ENCODE results near the gene DONSON.
A peak's percentile ranks its signal among the peaks of the same experiment; 100 is the strongest.

The DONSON gene

DNA sequence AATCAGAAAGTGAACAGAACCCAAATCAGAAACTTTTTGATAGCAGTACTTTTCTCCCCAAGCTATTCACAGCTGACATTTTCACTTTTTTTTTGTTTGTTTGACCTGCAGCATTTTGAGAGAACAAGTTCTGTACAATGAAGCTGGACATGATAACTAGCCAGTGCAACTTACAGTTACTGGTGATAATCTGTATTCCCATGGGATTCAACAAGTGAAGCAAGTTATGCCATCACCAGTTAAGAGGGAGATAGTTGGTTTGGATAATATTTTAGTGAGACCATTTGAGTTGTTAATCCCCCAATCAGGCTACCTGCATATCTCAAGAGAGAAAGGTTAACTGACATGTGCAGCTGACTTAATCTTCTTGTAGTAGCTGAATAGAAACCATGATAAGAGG lies 27.5 kb downstream of the DONSON start:
- no peak for DNase-seq

DNA sequence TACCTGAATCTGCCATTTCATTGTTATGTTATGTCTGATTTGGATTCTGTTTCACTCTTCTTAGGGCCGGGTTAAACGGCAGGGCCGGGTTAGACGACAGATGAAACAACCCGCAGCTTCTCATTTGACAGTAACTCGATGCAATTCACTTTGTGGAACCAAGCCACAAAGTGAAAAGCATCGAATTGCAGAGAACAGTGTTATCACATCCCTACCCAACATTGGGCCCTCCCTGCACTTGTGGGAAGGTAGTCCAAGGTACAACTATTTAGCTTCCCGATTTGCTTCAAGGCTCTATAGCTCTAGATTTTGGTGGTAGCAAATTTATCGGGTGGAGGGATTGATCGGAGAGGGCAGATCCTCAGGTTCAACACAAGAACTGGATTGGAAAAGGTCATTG lies 28.7 kb downstream of the DONSON start:
- no peak for DNase-seq

DNA sequence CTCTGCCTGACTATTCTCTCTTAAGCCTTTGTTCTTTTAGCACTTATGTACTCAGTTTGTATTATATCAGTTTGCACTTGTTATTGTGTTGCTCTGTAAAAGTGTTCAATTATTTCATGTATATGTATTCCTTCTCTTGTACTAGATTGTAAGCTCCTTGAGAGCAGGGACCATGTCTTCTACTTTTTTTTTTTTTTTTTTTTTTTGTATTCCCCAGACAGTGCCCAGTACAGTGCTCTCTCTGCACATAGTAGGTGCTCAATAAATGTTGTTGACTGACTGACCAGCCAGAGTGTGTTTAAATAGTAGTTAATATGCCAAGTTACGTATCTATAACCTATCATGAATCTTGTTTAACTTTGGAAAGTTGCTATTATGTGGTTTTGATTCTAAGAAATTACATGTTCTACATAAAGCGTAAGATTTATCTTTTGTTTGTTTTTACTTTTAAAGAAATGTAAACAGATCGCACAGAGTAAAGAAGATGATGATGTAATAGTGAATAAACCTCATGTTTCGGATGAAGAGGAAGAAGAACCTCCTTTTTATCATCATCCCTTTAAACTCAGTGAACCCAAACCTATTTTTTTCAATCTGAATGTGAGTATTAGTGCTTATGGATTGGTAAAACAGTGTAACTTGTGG lies 29.6 kb downstream of the DONSON start:
- no peak for DNase-seq

DNA sequence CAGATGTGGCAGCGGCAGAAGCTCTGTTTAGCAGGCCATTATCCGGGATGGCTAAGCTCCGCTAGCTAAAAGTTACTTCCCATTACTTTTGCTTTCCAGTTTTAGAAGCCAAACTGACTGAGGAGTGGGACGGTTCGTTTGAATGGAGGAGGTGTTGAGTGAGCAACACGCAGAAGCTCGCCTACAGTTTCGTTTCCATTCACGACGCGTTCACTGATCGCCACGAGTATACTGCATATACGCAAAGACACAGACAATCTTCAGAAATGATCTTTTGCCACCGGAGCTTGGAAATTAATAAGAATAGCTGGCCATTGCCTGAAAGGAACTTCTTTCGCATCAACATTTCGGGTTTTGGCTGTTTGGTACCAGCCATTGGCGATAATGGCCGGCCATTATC lies 31.0 kb downstream of the DONSON start:
- DNase-seq, result no peak

DNA sequence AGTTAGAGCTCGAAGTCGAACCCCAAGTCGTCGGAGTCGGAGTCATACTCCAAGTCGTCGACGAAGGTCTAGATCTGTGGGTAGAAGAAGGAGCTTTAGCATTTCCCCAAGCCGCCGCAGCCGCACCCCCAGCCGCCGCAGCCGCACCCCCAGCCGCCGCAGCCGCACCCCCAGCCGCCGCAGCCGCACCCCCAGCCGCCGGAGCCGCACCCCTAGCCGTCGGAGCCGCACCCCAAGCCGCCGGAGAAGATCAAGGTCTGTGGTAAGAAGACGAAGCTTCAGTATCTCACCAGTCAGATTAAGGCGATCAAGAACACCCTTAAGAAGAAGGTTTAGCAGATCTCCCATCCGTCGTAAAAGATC lies 33.5 kb downstream of the DONSON start:
- DNase-seq, result no peak

DNA sequence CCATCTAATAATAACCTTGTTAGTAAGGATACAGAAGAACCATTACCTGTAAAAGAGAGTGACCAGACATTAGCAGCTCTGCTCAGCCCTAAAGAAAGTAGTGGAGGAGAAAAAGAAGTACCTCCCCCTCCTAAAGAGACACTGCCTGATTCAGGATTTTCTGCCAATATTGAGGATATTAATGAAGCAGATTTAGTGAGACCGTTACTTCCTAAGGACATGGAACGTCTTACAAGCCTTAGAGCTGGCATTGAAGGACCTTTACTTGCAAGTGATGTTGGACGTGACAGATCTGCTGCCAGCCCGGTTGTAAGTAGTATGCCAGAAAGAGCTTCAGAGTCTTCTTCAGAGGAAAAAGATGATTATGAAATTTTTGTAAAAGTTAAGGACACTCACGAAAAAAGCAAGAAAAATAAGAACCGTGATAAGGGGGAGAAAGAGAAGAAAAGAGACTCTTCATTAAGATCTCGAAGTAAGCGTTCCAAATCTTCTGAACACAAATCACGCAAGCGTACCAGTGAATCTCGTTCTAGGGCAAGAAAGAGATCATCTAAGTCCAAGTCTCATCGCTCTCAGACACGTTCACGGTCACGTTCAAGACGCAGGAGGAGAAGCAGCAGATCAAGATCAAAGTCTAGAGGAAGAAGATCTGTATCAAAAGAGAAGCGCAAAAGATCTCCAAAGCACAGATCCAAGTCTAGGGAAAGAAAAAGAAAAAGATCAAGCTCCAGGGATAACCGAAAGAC lies 34.1 kb downstream of the DONSON start:
- no peak for DNase-seq

DNA sequence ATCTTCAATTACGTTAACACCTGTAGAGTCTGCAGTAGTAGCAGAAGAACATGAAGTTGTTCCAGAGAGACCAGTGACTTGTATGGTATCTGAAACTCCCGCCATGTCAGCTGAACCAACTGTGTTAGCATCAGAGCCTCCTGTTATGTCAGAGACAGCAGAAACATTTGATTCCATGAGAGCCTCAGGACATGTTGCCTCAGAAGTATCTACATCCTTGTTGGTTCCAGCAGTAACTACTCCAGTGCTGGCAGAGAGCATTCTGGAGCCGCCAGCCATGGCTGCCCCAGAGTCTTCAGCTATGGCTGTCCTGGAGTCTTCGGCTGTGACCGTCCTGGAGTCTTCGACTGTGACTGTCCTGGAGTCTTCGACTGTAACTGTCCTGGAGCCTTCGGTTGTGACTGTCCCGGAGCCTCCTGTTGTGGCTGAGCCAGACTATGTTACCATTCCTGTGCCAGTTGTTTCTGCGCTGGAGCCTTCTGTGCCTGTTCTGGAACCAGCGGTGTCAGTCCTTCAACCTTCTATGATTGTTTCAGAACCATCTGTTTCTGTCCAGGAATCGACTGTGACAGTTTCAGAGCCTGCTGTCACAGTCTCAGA lies 35.4 kb downstream of the DONSON start:
- DNase-seq, result no peak

DNA sequence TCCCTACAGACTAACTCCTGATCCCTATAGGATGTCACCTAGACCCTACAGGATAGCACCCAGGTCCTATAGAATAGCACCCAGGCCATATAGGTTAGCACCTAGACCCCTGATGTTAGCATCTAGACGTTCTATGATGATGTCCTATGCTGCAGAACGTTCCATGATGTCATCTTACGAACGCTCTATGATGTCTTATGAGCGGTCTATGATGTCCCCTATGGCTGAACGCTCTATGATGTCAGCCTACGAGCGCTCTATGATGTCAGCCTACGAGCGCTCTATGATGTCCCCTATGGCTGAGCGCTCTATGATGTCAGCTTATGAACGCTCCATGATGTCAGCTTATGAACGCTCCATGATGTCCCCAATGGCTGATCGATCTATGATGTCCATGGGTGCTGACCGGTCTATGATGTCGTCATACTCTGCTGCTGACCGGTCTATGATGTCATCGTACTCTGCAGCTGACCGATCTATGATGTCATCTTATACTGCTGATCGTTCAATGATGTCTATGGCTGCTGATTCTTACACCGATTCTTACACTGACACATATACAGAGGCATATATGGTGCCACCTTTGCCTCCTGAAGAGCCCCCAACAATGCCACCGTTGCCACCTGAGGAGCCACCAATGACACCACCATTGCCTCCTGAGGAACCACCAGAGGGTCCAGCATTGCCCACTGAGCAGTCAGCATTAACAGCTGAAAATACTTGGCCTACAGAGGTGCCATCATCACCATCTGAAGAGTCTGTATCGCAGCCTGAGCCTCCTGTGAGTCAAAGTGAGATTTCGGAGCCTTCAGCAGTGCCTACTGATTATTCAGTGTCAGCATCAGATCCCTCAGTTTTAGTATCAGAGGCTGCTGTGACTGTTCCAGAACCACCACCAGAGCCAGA lies 36.1 kb downstream of the DONSON start:
- no peak for DNase-seq

DNA sequence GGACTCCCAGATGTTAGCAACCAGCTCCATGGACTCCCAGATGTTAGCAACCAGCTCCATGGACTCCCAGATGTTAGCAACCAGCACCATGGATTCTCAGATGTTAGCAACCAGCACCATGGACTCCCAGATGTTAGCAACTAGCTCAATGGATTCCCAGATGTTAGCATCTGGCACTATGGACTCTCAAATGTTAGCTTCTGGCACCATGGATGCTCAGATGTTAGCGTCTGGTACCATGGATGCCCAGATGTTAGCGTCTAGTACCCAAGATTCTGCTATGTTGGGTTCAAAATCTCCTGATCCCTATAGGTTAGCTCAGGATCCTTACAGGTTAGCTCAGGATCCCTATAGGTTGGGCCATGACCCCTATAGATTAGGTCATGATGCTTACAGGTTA lies 36.8 kb downstream of the DONSON start:
- DNase-seq, result no peak

DNA sequence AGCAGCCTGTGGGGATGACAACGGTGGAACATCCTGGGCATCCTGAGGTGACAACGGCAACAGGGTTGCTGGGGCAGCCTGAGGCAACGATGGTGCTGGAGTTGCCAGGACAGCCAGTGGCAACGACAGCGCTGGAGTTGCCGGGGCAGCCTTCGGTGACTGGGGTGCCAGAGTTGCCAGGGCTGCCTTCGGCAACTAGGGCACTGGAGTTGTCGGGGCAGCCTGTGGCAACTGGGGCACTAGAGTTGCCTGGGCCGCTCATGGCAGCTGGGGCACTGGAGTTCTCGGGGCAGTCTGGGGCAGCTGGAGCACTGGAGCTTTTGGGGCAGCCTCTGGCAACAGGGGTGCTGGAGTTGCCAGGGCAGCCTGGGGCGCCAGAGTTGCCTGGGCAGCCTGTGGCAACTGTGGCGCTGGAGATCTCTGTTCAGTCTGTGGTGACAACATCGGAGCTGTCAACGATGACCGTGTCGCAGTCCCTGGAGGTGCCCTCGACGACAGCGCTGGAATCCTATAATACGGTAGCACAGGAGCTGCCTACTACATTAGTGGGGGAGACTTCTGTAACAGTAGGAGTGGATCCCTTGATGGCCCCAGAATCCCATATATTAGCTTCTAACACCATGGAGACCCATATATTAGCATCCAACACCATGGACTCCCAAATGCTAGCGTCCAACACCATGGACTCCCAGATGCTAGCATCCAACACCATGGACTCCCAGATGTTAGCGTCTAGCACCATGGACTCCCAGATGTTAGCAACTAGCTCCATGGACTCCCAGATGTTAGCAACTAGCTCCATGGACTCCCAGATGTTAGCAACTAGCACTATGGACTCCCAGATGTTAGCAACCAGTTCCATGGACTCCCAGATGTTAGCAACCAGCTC lies 37.5 kb downstream of the DONSON start:
- no peak for DNase-seq

DNA sequence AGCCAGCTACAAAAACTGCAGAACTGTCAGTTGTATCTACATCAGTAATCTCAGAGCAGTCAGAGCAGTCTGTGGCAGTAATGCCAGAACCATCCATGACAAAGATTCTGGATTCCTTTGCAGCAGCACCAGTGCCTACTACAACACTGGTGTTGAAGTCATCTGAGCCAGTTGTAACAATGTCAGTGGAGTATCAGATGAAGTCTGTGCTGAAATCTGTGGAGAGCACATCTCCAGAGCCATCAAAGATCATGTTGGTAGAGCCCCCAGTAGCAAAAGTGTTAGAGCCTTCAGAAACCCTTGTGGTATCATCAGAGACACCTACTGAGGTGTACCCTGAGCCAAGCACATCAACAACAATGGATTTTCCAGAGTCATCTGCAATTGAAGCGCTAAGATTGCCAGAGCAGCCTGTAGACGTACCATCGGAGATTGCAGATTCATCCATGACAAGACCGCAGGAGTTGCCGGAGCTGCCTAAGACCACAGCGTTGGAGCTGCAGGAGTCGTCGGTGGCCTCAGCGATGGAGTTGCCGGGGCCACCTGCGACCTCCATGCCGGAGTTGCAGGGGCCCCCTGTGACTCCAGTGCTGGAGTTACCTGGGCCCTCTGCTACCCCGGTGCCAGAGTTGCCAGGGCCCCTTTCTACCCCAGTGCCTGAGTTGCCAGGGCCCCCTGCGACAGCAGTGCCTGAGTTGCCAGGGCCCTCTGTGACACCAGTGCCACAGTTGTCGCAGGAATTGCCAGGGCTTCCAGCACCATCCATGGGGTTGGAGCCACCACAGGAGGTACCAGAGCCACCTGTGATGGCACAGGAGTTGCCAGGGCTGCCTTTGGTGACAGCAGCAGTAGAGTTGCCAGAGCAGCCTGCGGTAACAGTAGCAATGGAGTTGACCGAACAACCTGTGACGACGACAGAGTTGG lies 38.4 kb downstream of the DONSON start:
- no peak for DNase-seq

DNA sequence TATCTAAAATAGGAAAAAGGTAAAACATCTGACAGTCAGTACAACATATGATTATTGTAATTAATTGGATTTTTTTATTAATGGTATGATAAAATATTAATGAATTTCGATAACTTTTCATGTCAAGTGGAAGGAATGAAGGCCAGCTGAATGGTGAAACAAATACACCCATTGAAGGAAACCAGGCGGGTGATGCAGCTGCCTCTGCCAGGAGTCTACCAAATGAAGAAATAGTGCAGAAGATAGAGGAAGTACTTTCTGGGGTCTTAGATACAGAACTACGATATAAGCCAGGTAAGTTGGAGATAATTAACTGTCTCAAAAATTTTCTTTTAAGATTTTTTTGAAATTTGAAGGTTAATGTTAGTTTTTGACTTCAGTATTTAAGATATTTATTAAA lies 42.4 kb downstream of the DONSON start:
- DNase-seq, result no peak

DNA sequence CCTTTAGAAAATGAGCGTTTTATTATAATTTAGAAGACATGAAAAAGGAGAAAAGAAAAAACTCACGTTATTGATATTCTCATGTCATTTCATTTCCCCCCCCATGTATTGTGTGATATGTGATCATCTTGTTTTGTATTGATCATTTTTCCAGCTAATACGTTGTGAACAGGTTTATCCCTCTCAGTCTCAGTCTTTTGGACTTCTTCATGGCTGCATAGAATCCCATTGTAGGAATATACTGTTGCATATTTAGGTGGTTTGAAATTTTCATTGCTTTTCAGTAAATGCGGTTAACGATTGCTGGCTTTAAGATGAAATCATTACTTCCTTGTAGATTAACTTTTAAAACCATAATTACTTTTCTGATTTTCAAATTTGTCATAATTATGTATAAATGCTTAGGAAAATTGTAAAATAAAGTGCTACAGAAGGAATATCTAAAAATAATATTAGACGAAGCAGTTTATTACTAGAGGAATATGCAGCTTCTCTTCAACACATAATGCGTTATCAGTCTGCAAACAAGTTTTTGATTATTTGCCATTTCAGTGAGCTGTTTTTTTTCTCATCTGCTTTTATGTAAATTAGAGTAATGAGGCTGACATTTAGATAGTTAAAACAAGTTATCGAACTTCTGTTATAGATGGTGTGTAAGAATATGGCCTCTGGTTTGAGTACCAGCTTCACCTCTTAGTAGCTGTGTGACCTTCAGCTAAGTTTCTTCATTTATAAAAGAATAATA lies 43.9 kb downstream of the DONSON start:
- no peak for DNase-seq

DNA sequence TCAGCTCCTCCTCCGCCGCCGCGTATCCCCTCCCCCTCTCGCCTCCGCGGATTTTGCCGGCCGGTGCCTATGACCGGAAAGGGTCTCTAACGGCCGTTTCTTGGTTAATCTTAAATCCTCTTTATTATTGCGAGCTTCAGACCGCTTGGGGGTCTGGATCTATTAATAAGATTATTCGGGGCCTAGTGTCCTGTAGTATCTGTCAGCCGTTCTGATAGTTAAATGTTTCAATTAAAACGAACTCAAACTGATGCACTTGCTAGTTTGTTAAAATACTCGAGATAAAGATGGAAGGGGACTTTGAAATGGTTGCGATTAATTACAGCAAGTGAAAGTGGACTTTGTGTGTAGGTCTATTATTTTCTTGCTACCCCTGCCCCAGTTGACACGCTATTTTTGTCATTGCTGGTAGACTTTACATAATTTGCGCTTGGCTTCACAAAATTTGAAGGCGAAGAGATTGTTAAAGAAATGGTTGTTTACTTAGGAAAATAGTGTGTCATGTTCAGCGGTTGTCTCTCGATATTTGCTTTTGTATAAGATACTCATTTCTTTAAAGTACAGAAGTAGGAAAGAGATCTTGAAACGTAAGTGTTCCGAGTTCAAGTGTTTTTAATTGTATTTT lies 44.9 kb downstream of the DONSON start:
- DNase-seq, result peak; percentile 88

DNA sequence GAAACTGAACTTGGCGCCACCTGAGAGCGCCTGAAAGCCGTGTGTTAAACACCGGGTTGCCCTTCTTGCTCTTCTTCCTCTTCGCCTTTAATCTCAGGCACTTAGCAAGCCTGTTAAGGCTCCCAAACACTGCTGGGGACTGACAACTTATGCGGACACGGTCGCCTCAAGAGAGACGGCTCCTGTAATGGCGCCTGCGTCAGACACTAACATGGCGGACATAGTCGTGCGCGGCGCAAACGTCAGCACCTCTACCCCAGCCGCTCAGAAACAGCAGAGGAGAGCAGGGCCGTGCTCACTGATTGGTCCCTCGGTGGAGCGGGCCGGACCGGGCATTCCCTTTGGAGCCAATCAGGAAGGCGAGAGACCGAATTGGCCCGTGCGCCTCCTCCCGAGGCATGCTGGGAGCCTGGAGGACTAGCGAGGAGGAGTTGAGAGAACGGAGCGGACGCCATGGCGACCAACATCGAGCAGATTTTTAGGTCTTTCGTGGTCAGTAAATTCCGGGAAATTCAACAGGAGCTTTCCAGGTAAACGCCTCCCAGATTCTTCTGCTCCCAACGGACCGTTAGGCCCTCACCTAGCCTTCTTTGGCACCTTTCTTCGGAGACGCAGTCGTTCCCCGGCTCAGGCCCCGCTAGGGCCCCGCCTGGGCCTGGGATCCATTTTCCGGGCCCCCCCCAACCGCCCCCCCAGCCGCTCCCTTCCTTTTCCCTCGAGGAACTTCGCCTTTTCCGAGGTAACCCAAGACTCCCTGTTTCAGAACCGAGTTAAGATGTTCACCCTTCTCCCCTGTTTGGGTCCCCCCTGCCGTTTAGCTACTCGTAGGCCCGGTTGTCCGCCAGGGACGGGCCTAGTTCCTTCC lies 45.6 kb downstream of the DONSON start, which contains the start of gene SON:
Gene SON, plus strand, starts transcription at position 399 of the 865 bp plus-strand sequence. Its CDS starts 55 bp downstream, at position 454.
- DNase-seq, result peak; percentile 97

DNA sequence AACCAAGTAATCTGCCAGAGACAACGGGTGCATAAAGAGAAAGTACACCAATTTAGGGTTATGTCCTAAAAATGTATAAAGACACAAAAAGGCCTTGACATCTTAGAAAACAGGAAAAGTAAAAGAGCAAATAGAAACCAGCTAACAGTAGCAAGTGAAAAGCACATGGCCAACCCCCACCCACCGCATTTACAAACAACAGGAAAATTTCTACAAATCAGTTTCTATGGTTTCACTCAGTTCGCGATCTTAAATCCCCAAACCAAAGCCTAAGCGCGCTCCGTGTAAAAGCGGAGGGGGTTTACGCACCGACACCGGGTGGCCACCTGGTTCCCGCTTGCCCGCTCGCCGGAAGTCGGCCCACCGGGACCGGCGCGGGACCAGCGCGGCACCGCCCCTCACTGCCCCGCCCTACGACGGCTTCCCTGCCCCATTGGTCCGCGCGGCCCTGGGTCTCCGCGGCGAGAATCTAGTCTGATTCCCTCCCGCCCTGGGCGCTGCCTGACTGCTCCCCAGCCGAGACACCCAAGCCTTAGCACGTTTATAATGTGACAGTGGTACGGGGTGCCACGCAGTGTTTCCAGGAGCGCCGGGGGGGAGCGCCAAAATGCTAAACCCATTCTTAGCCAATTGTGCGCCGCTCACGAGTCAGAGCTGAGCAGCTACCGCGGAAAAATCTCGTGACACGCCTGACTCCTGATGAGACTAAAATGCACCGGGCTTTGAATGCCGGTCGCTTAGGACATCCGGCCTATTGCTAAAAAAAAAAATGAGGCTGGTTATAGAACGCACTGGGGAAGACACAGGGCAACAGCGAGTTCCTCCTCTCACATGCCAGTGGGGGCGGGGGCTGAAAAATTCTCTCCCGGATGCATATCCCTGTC lies 46.5 kb downstream of the DONSON start, which contains the start of gene GART:
Gene GART, minus strand, starts transcription at position 362 of the 884 bp plus-strand sequence. CDS start 2,802 bp downstream, outside the sequence.
- DNase-seq, result peak; percentile 89

DNA sequence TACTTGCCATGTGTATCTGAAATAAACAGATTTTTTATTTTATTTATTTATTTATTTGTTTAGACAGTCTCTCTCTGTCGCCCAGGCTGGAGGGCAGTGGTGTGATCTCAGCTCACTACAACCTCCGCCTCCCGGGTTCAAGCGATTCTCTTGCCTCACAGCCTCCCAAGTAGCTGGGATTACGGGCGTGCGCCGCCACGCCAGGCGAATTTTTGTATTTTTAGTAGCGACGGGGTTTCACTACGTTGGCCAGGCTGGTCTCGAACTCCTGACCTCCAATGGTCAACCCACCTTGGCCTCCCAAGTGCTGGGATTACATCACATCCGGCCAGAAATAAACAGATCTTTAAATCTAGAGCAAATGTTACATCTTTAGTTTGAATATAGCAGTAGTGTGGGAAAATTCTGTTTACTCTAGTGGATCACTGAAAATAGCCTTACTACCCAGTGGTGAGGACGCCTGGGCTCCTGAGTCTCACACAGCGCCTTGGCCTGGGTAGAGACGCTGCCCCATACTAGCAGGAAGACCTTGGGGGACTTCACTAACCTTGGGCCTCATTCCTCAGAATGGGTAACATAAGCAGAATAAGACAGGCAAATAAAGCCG lies 47.3 kb downstream of the DONSON start:
- DNase-seq, result peak; percentile 41
